Ectodermal cell (in vitro differentiated cells): ENCODE data around the gene LYPD6.

Experiments
- H3K27ac ChIP-seq: 2 replicates; pipeline ENCODE4 v1.7.0; 2013; ENCODE audit warnings: mild to moderate bottlenecking, low read depth, low read length; ENCODE audit not compliant: insufficient read depth, poor library complexity, severe bottlenecking
- H3K27me3 ChIP-seq: 2 replicates; pipeline ENCODE4 v1.7.0; 2013; ENCODE audit warnings: mild to moderate bottlenecking, low read length; ENCODE audit not compliant: insufficient read depth, control insufficient read depth, poor library complexity, severe bottlenecking
- H3K36me3 ChIP-seq: one replicate; pipeline ENCODE4 v1.7.0; 2013; ENCODE audit warnings: low read length; ENCODE audit not compliant: control insufficient read depth, insufficient read depth
- H3K4me1 ChIP-seq: one replicate; pipeline ENCODE4 v1.7.0; 2013; ENCODE audit warnings: low read length; ENCODE audit not compliant: control insufficient read depth, insufficient read depth
- H3K4me3 ChIP-seq: 2 replicates; pipeline ENCODE4 v1.7.0; 2013; ENCODE audit warnings: low read depth, low read length, control low read depth; ENCODE audit not compliant: insufficient read depth
- H3K9me3 ChIP-seq: 2 replicates; pipeline ENCODE4 v1.7.0; 2013; ENCODE audit warnings: mild to moderate bottlenecking, low read length, moderate library complexity; ENCODE audit not compliant: control insufficient read depth
- whole genome bisulfite sequencing, 2 experiments: methylation state at CpG; one replicate each; pipeline ENCODE4 v1.1.7; 2013; ENCODE audit warnings: missing lambda C conversion rate in 2 of 2; 5-methylcytosine and 5-hydroxymethylcytosine counted together

Gene LYPD6

GRCh38 chr2:149467436-149467835, 137.0 kb downstream of the LYPD6 start:
- Histone ChIP-seq H3K4me1 (no peaks in the 10 kb centered on the region), H3K4me3 (no peak overlapping the region), H3K27me3 (no peaks in the 10 kb centered on the region), H3K9me3 (no peaks in the 10 kb centered on the region), H3K36me3 (no peaks in the 10 kb centered on the region), H3K27ac (no peak overlapping the region)
- 96 to 100% methylated on average over 2 of the region's 2 CpGs for WGBS, 2 experiments

GRCh38 chr2:149468636-149469035, 138.2 kb downstream of the LYPD6 start:
- Histone ChIP-seq H3K4me3 (no peak overlapping the region), H3K27me3 (no peaks in the 10 kb centered on the region), H3K36me3 (no peaks in the 10 kb centered on the region), H3K27ac (no peak overlapping the region), H3K4me1 (no peaks in the 10 kb centered on the region), H3K9me3 (no peaks in the 10 kb centered on the region)
- 89 to 92% methylated on average over 3 to 4 of the region's 4 CpGs for WGBS, 2 experiments

- Histone ChIP-seq H3K4me3 (no peak overlapping the region), H3K27ac (no peak overlapping the region), H3K4me1 (no peaks in the 10 kb centered on the region), H3K36me3 (no peaks in the 10 kb centered on the region), H3K9me3 (no peaks in the 10 kb centered on the region), H3K27me3 (no peaks in the 10 kb centered on the region)
- WGBS, 2 experiments: 91 to 95% methylated on average over 7 of the region's 7 CpGs
Observed at GRCh38 chr2:149470046-149470445, 139.7 kb downstream of the LYPD6 start.

- H3K4me1 ChIP-seq: no peaks in the 10 kb centered on the region
- 92 to 100% methylated on average over 1 to 2 of the region's 2 CpGs for WGBS, 2 experiments
- H3K36me3 ChIP-seq: no peaks in the 10 kb centered on the region
- H3K4me3 ChIP-seq: no peak overlapping the region
- H3K9me3 ChIP-seq: no peaks in the 10 kb centered on the region
- no peaks in the 10 kb centered on the region for H3K27me3 ChIP-seq
- H3K27ac ChIP-seq: no peak overlapping the region
Observed at GRCh38 chr2:149472413-149472812, 142.0 kb downstream of the LYPD6 start.

- Histone ChIP-seq H3K4me3 (no peak overlapping the region), H3K36me3 (no peaks in the 10 kb centered on the region), H3K27me3 (no peaks in the 10 kb centered on the region), H3K9me3 (no peaks in the 10 kb centered on the region), H3K27ac (no peak overlapping the region), H3K4me1 (no peaks in the 10 kb centered on the region)
- WGBS, 2 experiments: 80 to 86% methylated on average over 1 of the region's 1 CpG
Observed at GRCh38 chr2:149473068-149473467, 142.7 kb downstream of the LYPD6 start.

GRCh38 chr2:149473521-149473920, 143.1 kb downstream of the LYPD6 start:
- H3K27me3 ChIP-seq: no peaks in the 10 kb centered on the region
- no peak overlapping the region for H3K4me3 ChIP-seq
- H3K36me3 ChIP-seq: no peaks in the 10 kb centered on the region
- H3K4me1 ChIP-seq: no peaks in the 10 kb centered on the region
- H3K9me3 ChIP-seq: no peaks in the 10 kb centered on the region
- H3K27ac ChIP-seq: no peak overlapping the region

- no peaks in the 10 kb centered on the region for H3K4me1 ChIP-seq
- no peak overlapping the region for H3K27ac ChIP-seq
- H3K4me3 ChIP-seq: no peak overlapping the region
- no peaks in the 10 kb centered on the region for H3K9me3 ChIP-seq
- no peaks in the 10 kb centered on the region for H3K36me3 ChIP-seq
- no peaks in the 10 kb centered on the region for H3K27me3 ChIP-seq
- WGBS, 2 experiments: 80 to 91% methylated on average over 3 to 4 of the region's 4 CpGs
Observed at GRCh38 chr2:149483004-149483605, 152.7 kb downstream of the LYPD6 start.

- no peak overlapping the region for H3K27ac ChIP-seq
- no peaks in the 10 kb centered on the region for H3K27me3 ChIP-seq
- no peaks in the 10 kb centered on the region for H3K36me3 ChIP-seq
- H3K4me1 ChIP-seq: no peaks in the 10 kb centered on the region
- H3K4me3 ChIP-seq: no peak overlapping the region
- H3K9me3 ChIP-seq: no peaks in the 10 kb centered on the region
- WGBS, 2 experiments: 91 to 92% methylated on average over 2 of the region's 3 CpGs
Observed at GRCh38 chr2:149486664-149487063, 156.3 kb downstream of the LYPD6 start.

- no peak overlapping the region for H3K4me3 ChIP-seq
- 100% methylated on average over 1 of the region's 1 CpG for WGBS, 2 experiments
- H3K27ac ChIP-seq: no peak overlapping the region
- no peaks in the 10 kb centered on the region for H3K9me3 ChIP-seq
- no peaks in the 10 kb centered on the region for H3K36me3 ChIP-seq
- H3K27me3 ChIP-seq: no peaks in the 10 kb centered on the region
- H3K4me1 ChIP-seq: no peaks in the 10 kb centered on the region
Observed at GRCh38 chr2:149487189-149487588, 156.8 kb downstream of the LYPD6 start.

- 72 to 75% methylated on average over 8 to 9 of the region's 10 CpGs for WGBS, 2 experiments
- no peaks in the 10 kb centered on the region for H3K36me3 ChIP-seq
- no peaks in the 10 kb centered on the region for H3K4me1 ChIP-seq
- no peaks in the 10 kb centered on the region for H3K27me3 ChIP-seq
- no peak overlapping the region for H3K4me3 ChIP-seq
- H3K27ac ChIP-seq: no peak overlapping the region
- no peaks in the 10 kb centered on the region for H3K9me3 ChIP-seq
Observed at GRCh38 chr2:149488706-149489440, 158.5 kb downstream of the LYPD6 start.
